ENCODE results near the gene UBE2B.
"Not testable (repeated sequence)": the region's sequence is repeated elsewhere in the genome, so short reads cannot be mapped to it uniquely, and the experiment has no call there.

Gene UBE2B

DNA sequence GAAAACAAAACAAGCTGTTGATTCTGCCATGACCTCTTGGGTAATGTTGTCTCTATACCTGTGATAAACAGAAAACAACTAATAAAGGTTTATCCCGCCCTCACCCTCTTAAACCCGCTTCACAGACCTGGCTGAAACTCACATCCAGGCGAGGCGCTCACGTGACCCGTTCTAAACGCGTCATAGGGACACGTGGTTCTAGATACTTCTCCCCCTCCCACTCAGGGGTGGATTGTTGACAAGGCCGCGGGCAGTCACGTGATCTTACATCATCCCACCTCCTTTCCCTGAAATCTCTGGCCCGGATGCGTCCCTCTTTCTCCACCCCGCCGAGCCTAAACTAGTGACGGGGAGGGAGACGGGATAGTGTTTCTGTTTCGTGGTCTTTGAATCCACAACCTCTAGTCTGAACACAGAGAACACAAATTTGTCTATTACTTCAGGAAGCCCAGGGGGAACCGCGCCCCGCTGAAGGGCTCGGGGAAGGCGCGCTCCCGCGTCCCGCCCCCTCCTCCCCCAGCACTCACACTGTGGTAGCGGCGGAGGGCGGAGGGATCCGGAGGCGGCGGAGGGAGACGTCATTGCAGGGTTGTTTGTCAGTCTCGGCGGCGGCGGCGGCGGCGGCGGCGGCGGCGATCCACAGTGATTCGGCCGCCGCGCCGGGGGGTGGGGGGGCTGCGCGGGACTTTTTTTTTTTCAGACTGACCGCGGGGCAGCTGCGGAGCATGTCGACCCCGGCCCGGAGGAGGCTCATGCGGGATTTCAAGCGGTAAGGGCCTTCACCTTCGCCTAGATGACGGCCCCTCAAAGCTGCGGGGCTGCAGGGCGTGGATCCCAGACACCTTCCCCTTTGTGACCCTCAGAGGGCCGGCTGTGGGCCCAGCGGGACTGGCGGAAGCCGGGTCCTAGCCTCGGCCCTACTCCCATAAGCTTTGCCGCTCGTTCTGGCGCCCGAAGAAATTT lies at the start of gene UBE2B:
UBE2B (plus strand) TSS at position 699 of the 963 bp plus-strand sequence; CDS start at position 726, 27 bp downstream.
- in situ Hi-C loops (cut with HindIII; ENCODE audit: low pct_unique_long_range_greater_than_20kb, low sequenced_read_pairs) = no loop called here
- TF ChIP-seq JUND (IDR thresholded peaks at IDR 0.05; ENCODE audit: low read depth) = no peak; the same call in 1 of the 2 replicates
- DNase-seq (ENCODE audit: low read depth in 1 of 2, low spot score in 1 of 2) = peak; percentile 82 to 100

DNA sequence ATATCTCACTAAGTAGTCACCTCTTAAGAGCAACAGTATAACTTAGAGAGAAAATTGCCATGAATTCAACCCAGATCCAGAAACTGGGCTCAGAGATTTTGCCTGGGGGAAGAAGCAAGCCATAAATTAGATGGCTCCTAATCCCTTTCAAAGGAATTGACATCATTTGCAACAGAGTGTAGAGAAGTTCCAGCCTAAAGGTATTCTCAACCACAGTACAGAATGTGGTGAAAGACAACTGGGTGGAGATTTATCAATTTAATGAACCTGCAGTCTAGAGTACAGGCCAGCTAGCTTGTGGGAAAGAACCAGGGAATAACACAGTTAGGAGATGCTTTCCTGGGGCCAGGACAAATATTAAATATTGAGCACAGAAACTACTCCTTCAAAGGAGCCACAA lies 44.0 kb upstream of the UBE2B start:
- DNase-seq (ENCODE audit: low read depth in 1 of 2, low spot score in 1 of 2) = no peak
- in situ Hi-C loops (cut with HindIII; ENCODE audit: low pct_unique_long_range_greater_than_20kb, low sequenced_read_pairs) = no loop called here
- TF ChIP-seq JUND (IDR thresholded peaks at IDR 0.05; ENCODE audit: low read depth) = no peak

DNA sequence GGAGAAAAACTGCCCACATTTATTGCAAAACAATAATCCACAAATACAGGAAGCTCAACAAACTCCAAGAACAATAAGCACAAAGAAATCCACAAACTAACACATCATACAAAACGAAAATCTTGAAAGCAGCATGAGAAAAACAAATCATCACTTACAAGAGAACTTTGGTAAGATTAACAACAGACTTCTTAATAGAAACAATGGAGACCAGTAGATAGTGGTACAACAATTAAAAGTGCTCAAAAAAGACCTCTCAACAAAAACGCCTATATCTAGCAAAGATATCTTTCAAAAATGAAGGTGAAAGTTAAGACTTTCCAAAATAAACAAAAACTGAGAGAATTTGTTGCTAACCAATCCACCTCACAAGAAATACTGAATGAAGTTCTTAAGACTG lies 42.8 kb upstream of the UBE2B start:
- in situ Hi-C loops (cut with HindIII; ENCODE audit: low pct_unique_long_range_greater_than_20kb, low sequenced_read_pairs) = no loop called here
- no peak for DNase-seq (ENCODE audit: low read depth in 1 of 2, low spot score in 1 of 2)
- TF ChIP-seq JUND (IDR thresholded peaks at IDR 0.05; ENCODE audit: low read depth) = no peak

DNA sequence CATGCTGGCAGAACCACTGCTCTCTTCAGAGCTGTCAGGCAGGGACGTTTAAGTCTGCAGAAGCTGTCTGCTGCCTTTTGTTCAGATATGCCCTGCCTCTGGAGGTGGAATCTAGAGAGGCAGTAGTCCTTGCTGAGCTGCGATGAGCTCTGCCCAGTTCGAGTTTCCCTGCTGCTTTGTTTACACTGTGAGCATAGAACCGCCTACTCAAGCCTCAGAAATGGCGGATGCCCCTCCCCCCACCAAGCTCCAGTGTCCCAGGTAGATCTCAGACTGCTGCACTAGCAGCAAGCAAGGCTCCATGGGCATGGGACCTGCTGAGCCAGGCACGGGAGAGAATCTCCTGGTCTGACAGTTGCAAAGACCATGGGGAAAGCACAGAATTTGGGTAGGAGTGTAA lies 34.5 kb upstream of the UBE2B start:
- DNase-seq (ENCODE audit: low read depth in 1 of 2, low spot score in 1 of 2) = peak in 1 of 2 experiments; percentile 26
- in situ Hi-C loops (cut with HindIII; ENCODE audit: low pct_unique_long_range_greater_than_20kb, low sequenced_read_pairs) = not testable (repeated sequence)

DNA sequence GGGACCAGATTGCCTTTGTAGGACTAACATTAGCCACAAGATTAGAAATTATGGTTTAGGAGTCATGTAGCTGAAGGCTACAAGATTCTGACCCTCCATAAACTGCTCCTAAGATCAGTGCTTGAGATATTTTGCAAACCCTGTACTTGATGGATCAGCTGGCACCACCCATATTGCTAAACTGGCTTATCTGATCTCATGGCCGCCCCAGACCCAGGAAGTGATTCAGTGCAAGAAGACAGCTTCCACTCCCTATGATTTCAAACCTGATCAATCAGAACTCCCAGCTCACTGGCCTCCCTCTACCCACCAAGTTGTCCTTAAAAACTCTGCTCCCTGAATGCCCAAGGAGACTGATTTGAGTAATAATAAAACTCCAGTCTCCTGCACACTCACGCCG lies 27.9 kb upstream of the UBE2B start:
- DNase-seq (ENCODE audit: low read depth in 1 of 2, low spot score in 1 of 2); in situ Hi-C loops (cut with HindIII; ENCODE audit: low pct_unique_long_range_greater_than_20kb, low sequenced_read_pairs): not testable (repeated sequence)

DNA sequence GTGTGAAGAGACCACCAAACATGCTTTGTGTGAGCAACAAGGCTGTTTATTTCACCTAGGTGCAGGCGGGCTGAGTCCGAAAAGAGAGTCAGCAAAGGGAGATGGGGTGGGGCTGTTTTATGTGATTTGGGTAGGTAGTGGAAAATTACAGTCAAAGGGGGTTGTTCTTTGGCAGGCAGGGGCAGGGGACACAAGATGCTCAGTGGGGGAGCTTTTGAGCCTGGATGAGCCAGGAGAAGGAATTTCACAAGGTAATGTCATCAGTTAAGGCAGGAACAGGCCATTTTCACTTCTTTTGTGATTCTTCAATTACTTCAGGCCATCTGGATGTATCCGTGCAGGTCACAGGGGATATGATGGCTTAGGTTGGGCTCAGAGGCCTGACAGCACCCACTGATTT lies 25.9 kb upstream of the UBE2B start:
- DNase-seq (ENCODE audit: low read depth in 1 of 2, low spot score in 1 of 2) = not testable (repeated sequence)

DNA sequence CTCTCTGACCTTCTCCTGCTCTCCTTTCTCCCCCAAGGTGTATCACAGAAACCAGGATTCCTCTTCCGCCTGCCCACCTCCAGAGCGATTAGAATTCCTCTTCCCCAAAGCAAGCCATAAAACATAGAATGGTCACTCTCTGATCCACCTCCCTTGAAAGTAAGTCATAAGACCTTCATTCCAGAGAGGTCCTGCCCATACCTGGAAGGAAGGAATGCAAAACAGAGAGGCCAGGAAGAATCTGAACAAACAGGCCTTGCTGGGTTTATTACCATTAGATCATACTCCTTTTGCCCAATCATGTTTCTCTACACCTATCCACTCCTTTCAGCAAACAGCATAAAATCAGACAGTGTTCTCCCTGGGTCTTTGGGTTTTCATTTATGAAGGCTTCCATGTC lies 25.4 kb upstream of the UBE2B start:
- in situ Hi-C loops (cut with HindIII; ENCODE audit: low pct_unique_long_range_greater_than_20kb, low sequenced_read_pairs) = no loop called here
- TF ChIP-seq JUND (IDR thresholded peaks at IDR 0.05; ENCODE audit: low read depth) = peak; percentile 69; the same call in 1 of the 2 replicates
- DNase-seq (ENCODE audit: low read depth in 1 of 2, low spot score in 1 of 2) = peak; percentile 46 to 96

More for the DNA sequence above, 25.9 kb upstream of the UBE2B start:
- in situ Hi-C loops (cut with HindIII; ENCODE audit: low pct_unique_long_range_greater_than_20kb, low sequenced_read_pairs) = not testable (repeated sequence)

DNA sequence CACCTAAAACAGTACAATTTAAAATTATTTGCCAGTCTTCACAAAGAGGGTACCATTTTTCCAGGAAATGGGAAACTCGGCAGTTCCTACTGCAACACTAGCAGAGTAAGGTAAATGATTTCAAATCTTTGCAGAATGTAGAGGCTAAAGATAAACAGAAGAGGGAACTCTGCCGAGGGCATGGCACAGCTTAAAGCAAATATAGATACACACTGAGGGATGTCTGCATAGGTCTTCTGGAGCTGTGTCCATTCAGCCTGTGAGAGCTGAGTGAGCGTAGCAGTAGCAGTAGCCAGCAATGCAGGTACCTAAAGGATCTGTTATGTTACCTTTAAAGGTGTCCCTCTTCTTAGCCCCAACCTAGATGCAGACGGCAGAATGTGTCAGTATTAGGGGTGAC lies 21.9 kb upstream of the UBE2B start:
- no peak for TF ChIP-seq JUND (IDR thresholded peaks at IDR 0.05; ENCODE audit: low read depth)
- in situ Hi-C loops (cut with HindIII; ENCODE audit: low pct_unique_long_range_greater_than_20kb, low sequenced_read_pairs) = no loop called here
- no peak for DNase-seq (ENCODE audit: low read depth in 1 of 2, low spot score in 1 of 2)

DNA sequence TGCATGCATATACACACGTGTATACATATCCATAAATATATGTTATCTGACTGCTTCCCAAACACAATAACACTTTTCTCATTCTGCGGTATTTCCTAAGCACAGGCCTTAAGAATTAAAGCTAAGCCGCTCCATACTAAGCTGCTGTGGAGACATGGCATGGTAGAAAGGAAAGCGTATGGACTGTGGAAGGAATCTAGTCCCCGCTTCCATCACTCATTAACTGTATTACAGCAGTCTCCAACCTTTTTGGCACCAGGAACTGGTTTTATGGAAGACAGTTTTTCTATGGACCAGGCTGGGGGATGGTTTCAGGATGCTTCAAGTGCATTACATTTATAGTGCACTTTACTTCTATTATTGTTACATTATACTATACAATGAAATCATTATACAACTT lies 15.7 kb upstream of the UBE2B start:
- TF ChIP-seq JUND (IDR thresholded peaks at IDR 0.05; ENCODE audit: low read depth) = no peak
- in situ Hi-C loops (cut with HindIII; ENCODE audit: low pct_unique_long_range_greater_than_20kb, low sequenced_read_pairs) = no loop called here
- no peak for DNase-seq (ENCODE audit: low read depth in 1 of 2, low spot score in 1 of 2)

DNA sequence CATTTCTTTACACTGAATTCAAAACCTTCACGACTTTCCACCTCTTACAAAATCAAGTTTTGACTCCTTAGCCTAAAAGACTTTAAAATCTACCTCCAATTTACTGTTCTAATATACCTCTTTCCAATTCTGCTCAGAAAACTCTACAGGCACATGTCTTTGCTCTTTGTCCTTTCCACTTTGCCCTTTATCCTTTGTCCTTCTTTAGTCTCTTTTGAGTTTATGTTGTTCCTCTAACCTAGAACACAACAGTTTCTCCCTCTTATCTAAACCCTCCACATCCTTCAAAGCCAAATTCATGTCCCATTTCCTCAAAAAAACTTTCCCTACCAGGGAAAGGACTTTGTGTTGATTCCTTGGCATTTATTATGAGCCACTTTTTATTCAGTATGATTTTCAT lies 5.8 kb upstream of the UBE2B start:
- no peak for TF ChIP-seq JUND (IDR thresholded peaks at IDR 0.05; ENCODE audit: low read depth)
- in situ Hi-C loops (cut with HindIII; ENCODE audit: low pct_unique_long_range_greater_than_20kb, low sequenced_read_pairs) = no loop called here
- DNase-seq (ENCODE audit: low read depth in 1 of 2, low spot score in 1 of 2) = no peak

DNA sequence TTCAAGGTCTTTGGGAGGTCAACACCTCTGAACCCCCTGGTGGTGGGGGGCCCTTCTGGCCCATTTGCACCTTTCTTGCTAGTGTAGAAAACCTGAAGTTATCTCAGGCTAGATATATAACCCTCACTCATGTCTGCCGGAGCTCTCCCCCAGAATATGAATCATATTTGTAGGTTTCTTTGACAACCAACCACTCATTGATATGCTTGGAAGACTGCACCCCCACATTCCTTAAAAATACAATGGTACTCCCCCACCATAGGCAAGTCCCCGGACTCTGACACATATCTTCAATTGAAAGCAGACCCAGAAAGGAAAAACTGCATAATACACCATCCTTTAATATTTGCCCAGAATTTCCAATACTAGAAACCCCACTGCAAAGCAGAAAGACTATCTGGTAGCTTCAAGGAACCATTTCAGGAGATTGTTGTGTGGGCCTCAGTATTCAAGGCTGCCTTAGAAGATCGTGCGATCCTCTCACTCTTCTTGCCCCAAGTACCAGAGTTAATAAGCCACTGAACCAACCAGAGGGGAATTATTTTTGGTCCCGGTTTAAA lies 978 bp upstream of the UBE2B start:
- no peak for DNase-seq (ENCODE audit: low read depth in 1 of 2, low spot score in 1 of 2)

DNA sequence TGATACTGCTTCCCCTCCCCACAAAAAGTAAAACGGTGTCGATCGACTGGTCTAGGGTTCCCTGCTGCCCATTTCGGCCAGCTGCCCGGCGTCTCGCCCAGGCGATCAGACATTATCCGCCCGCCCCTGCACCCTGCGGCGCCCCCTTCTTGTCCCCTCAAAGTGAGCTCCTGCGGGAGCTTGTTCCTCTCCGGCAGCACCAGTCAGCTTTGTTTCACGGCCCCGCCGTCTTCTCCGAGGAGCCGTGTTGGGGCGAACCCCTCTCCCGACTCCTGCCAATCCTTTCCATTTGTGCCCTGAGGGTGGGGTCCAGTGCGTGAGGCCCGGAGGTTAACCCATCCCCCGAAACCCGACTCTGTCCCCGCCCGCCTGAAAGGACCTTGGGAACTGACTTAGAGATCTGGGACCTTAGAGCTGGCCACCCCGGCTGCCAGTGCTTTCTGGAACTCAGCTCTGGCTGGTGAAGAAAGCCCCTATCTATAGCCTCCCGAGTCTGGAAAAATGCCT lies 518 bp downstream of the UBE2B start:
- TF ChIP-seq JUND (IDR thresholded peaks at IDR 0.05; ENCODE audit: low read depth) = no peak
- peak in 1 of 2 experiments; percentile 58 for DNase-seq (ENCODE audit: low read depth in 1 of 2, low spot score in 1 of 2)
- in situ Hi-C loops (cut with HindIII; ENCODE audit: low pct_unique_long_range_greater_than_20kb, low sequenced_read_pairs) = no loop called here

More for the DNA sequence above, 978 bp upstream of the UBE2B start:
- in situ Hi-C loops (cut with HindIII; ENCODE audit: low pct_unique_long_range_greater_than_20kb, low sequenced_read_pairs) = no loop called here
- no peak for TF ChIP-seq JUND (IDR thresholded peaks at IDR 0.05; ENCODE audit: low read depth)

DNA sequence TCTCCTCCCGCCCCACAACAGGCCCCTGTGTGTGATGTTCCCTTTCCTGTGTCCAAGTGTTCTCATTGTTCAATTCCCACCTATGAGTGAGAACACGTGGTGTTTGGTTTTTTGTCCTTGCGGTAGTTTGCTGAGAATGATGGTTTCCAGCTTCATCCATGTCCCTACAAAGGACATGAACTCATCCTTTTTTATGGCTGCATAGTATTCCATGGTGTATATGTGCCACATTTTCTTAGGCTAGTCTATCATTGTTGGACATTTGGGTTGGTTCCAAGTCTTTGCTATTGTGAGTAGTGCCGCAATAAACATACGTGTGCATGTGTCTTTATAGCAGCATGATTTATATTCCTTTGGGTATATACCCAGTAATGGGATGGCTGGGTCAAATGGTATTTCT lies 2.3 kb downstream of the UBE2B start:
- DNase-seq (ENCODE audit: low read depth in 1 of 2, low spot score in 1 of 2); in situ Hi-C loops (cut with HindIII; ENCODE audit: low pct_unique_long_range_greater_than_20kb, low sequenced_read_pairs): not testable (repeated sequence)
